Fibroblast of skin of left quadriceps (primary cell): Measurements from ENCODE around the gene OR5P2.
"Not testable (repeated sequence)": the region's sequence is repeated elsewhere in the genome, so short reads cannot be mapped to it uniquely, and the experiment has no call there.

Experiments
- DNase-seq, 2 experiments: peaks; one replicate each; pipeline ENCODE4 v3.0.0-alpha.2; 2013; ENCODE audit warnings: low read depth in 2 of 2

The OR5P2 gene, protein sequence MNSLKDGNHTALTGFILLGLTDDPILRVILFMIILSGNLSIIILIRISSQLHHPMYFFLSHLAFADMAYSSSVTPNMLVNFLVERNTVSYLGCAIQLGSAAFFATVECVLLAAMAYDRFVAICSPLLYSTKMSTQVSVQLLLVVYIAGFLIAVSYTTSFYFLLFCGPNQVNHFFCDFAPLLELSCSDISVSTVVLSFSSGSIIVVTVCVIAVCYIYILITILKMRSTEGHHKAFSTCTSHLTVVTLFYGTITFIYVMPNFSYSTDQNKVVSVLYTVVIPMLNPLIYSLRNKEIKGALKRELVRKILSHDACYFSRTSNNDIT

DNA sequence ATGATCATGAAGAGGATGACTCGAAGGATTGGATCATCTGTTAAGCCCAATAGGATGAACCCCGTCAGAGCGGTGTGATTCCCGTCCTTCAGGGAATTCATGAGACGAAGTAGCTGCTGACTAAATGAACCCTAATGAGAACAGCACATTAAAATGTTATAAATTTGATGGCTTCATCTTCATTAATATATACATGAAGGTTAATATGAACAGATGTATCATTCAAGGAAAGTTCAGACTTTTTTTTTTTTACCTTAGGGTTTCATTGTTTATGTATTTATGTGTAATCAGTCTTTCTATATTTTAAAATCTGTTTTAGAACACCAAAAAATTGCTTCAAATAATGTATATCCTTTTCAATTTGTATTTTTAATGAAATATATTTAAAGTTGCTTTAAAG lies at the start of gene OR5P2:
Gene OR5P2 (minus strand): TSS at position 101 of the 400 bp plus-strand sequence. CDS start 0 bp downstream, at position 101.
- DNase-seq, result no peak

DNA sequence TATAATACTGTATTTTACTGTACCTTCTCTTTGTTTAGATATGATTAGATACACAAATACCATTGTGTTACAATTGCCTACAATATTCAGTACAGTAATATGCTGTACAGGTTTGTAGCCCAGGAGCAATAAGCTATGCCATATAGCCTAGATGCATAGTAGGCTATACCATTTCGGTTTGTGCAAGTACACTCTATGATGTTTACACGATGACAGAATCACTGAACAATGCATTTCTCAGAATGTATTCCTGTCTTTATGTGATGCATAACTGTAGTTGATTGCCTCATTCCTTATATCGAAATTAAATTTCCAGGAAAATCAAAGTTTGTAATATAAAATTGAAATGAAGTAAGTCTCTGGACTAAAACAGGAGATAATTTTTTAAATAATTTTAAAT lies 49.3 kb upstream of the OR5P2 start:
- no peak for DNase-seq

DNA sequence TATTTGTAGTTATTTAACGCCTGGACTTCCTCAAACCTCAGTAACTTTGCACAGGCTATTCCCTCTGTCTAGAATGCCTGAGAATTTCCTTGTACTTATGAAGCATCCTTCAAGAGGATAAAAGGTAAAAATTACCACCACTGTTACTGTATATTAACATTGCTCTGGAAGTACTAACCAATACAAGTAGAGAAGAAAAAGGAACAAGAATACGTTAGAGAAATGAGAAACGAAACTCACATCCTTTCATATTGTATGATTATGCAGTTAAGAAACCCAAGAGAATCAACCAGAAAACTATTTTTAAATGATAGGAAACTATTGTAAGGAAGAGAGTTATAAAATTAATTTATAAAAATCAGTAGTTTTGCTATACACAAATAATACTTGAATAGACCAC lies 48.2 kb upstream of the OR5P2 start:
- DNase-seq, result no peak

DNA sequence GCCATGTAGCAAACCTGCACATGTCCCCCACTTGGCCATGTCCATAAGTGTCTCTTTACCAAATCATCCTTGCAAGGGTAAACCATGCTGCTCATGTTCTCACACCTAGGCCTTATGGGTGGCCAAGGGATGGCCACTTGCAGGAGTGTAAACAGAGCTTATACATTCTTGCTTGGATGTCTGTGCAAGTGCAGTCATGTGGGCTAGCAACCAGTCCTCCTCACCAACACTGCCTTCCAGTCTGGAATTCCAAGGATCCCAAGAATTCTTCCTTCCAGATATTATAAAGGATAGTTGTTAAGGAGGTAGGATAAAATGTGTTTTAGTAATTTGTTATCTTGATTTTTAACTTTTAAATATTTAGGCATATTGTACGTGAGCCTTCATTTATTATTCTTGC lies 47.8 kb upstream of the OR5P2 start:
- no peak for DNase-seq

DNA sequence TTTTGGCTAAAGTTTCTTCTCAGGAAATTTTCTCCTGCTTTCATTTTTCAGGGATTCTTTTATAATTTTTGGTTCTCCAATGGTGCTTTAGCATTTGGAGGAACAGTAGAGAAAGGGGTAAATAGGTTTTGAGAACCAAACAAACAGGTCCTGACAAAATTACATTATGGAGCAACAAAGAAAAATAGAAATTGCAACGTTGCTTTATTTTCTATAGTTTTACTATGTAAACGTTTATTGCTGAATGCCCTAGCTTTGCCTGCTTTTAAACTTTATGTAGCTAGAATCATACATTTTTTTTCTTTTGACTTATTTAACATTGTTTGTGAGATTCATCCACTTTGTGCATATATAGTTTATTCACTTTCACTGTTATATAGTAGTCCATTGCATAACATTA lies 43.8 kb upstream of the OR5P2 start:
- no peak for DNase-seq

DNA sequence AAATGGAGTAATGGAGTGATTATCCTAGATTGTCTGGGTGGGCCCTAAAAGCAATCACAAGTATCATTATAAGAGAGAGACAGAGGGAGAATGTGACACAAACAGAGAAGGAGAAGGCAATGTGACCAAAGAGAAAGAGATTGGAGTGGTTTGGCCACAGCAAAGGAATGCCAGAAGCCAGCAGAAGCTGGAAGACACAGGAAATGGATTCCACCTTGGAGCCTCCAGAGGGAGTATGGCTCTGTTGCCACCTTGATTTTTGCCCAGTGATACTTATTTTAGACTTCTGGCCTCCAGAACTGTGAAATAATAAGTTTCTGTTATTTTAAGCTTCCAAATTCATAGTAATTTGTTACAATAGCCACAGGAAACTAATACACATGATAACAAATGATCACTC lies 36.8 kb upstream of the OR5P2 start:
- DNase-seq, result no peak

DNA sequence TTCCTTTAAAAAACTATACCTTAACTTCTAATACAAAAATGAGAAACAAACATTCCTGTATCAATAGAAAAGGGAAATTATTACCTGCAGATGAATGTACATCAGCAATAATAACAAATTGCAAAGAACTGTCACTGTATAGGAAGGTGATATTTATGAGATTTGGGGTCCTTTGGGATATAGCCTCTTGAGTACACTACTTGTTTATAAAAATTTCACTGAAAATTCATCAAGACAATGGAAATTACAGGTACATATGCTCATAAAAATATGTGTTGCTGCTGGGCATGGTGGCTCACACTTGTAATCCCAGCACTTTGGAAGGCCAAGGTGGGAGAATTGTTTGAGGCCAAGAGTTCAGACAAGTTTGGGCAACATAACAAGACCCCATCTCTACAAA lies 34.0 kb upstream of the OR5P2 start, which contains the start of gene OR5P3:
Gene OR5P3 (minus strand): TSS at position 101 of the 400 bp plus-strand sequence.
- DNase-seq, result no peak

DNA sequence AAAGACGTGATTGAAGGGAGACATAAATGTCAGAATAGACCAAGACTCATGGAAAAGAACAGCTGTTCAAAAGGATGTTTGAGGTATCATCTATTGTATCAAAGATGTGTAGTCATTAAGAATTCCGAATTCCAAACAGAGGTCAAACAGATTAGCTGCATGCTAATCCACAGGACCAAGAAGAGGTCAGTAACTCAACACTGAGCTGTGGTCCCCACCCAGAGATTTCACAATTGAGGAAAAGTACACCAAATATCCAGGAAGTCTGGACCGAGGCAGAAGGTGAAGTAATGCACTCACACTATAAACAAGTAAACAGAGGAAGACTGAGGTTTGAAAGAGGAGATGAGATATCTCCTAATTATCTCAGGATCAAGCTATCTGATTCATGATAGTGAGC lies 29.6 kb upstream of the OR5P2 start:
- no peak for DNase-seq

DNA sequence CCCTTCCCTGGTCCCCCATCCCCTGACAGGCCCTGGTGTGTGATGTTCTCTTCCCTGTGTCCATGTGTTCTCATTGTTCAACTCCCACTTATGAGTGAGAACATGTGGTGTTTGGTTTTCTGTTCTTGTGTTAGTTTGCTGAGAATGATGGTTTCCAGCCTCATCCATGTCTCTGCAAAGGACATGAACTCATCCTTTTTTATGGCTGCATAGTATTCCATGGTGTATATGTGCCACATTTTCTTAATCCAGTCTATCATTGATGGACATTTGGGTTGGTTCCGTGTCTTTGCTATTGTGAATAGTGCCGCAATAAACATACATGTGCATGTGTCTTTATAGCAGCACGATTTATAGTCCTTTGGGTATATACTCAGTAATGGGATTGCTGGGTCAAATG lies 23.7 kb upstream of the OR5P2 start:
- DNase-seq, result not testable (repeated sequence)

DNA sequence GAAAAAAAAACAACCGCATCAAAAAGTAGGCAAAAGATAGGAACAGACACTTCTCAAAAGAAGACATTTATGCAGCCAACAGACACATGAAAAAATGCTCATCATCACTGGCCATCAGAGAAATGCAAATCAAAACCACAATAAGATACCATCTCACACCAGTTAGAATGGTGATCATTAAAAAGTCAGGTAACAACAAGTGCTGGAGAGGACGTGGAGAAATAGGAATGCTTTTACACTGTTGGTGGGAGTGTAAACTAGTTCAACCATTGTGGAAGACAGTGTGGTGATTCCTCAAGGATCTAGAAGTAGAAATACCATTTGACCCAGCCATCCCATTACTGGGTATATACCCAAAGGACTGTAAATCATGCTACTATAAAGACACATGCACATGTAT lies 18.2 kb upstream of the OR5P2 start:
- DNase-seq, result not testable (repeated sequence)

DNA sequence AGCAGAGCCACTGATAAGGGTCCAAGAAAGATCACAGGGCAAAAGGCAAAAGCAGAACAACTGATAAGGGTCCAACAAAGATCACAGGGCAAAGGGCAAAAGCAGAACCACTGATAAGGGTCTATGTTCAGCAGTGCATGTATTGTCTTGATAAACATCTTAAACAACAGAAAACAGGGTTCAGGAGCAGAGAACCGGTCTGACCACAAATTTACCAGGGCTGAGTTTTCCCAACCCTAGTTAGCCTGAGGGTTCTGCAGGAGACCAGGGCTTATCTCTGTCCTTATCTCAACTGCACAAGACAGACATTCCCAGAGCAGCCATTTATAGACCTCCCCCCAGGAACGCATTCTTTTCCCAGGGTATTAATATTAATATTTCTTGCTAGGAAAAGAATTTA lies 13.6 kb upstream of the OR5P2 start:
- DNase-seq, result not testable (repeated sequence)

DNA sequence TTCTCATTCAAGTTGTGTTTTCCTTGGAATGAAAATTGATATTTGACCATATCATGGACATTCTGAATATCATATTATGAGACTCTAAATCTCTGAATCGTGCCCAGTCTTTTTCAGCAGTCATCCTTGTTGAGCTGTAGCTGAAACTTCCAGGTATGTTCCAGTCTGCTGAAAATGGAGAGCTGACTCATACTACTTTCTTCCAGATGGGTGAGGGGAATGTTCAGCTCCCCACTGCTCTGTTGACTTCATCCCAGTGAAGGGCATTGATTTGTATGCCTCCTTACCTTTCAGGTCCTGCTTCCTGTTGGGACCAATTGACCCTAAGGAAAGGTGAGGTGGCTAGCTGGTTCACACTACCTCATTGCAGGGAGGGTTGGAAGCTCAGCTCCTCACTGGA lies 3.5 kb downstream of the OR5P2 start:
- no peak for DNase-seq

DNA sequence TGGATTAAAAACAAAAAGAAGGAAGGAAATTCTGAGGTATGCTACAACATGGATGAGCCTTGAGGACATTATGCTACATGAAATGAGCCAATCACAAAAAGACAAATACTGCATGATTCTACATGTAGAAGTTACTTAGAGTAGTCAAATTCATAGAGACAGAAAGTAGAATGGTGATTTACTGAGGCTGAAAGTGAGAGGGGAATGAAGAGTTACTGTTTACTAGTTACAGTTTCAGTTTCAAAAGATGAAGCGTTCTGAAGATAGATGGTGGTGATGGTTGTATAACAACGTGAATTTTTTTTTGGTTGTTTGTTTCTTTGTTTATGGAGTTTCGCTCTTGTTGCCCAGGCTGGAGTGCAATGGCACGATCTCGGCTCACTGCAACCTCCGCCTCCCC lies 9.5 kb downstream of the OR5P2 start:
- DNase-seq, result no peak

DNA sequence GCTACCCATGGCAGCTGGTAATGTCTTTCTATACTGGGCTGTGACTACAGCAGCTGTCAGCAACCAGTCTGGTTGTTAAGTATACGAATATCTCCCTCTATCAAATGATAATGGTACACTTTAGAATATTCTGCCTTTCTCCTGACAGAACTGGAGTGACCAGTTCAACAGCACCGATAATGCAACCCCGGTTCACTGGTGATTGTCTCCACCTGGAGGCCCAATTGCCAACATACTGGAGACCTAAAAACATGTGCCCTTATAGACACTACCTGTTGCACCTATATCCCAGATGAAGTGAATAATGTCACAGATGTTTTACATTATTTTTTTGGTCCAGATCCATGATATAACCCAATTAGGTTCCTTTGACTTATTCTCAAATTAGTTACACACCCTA lies 21.1 kb downstream of the OR5P2 start:
- no peak for DNase-seq

DNA sequence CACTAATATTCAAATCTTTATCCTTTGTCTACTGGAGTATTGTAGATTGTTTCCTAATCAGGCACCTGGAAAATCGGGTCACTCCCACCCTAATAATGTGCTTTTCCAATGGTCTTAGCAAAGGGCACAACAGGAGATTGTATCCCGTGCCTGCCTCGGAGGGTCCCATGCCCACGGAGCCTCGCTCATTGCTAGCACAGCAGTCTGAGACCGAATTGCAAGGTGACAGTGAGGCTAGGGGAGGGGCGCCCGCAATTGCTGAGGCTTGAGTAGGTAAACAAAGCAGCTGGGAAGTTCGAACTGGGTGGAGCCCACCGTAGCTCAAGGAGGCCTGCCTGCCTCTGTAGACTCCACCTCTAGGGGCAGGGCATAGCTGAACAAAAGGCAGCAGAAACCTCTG lies 32.4 kb downstream of the OR5P2 start:
- not testable (repeated sequence) for DNase-seq

DNA sequence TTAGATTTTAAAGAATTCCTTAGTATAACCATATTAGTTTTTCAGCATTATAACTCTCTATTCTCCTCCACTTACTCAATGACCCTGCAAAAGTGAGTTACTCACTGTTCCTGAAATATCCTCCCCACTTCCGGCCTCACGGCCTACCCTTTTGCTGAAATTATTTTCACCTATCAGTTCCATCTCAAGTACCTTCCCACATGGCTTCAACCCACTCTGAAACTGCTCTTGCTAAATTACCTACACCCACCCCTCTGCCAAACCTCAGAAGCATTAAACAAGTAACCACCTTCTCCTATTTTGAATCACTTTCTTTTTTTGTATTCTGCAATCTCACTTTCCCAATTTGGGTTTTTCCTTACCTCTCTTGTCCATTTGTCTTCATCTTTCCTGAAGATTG lies 37.7 kb downstream of the OR5P2 start:
- DNase-seq, result no peak

DNA sequence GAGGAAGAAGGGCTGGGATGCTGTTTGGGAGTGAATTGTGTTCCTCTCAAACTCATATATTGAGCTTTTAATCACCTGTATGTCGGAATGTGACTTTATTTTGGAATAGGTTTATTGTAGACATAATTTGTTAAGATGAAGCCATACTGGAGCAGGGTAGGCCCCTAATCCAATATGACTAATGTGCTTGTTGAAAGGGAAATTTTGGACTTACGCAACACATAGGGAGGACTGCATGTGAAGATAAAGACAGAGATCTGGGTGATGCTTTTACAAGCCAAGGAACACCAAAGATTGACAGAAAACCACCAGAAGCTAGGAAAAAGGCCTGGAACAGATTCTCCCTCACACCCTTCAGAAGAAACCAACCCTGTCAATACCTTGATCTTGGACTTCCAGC lies 47.3 kb downstream of the OR5P2 start:
- no peak for DNase-seq
